ENCODE results near the gene FAM13A.

FAM13A gene

DNA sequence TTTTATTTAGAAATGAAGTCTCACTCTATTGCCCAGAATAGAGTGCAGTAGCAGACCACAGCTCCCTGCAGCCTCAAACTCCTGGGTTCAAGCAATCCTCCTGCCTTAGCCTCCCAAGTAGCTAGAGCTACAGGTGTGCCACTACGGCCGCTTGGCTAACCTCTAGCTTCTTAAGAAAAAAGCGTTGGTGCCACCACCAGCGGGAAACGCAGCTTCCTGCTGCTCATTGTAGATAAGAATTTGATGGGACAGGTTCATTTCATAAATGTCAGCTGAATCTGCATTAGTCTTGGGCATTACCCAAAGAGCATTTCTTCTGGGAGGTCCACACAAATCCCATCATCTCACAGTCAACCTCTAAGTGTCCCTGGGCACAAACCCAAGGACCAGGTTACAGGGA lies 326.2 kb downstream of the FAM13A start:
- peaks cover 13 to 65% of the 10 kb centered on the region in 2 donors for H3K36me3 ChIP-seq (replicated peaks in 1 of 2; ENCODE audit: control insufficient read depth in 2 of 2, insufficient read depth in 2 of 2, low read length in 2 of 2)
- no peak overlapping the region for H2BK15ac ChIP-seq (ENCODE audit: low read length)
- no peaks in the 10 kb centered on the region for H3K79me1 ChIP-seq (ENCODE audit: low read depth, low read length)
- H2AFZ ChIP-seq (ENCODE audit: low read length): no peak overlapping the region
- H4K8ac ChIP-seq (ENCODE audit: low read depth, low read length): no peak overlapping the region
- H2BK120ac ChIP-seq (ENCODE audit: low read depth, low read length): no peak overlapping the region
- no peak overlapping the region for H2AK5ac ChIP-seq (ENCODE audit: low read depth, low read length)
- no peak overlapping the region for H3K4me2 ChIP-seq (ENCODE audit: insufficient read depth, low read length, poor library complexity, severe bottlenecking)
- H3K4me1 ChIP-seq (ENCODE audit: control insufficient read depth in 2 of 2, insufficient read depth in 1 of 2, low read depth in 1 of 2, low read length in 2 of 2): no peaks in the 10 kb centered on the region
- no peak overlapping the region for H3K23ac ChIP-seq (ENCODE audit: low read depth, low read length, poor library complexity)
- H3K4me3 ChIP-seq (ENCODE audit: low read length in 2 of 2): no peak overlapping the region
- no peak overlapping the region for H3K18ac ChIP-seq (ENCODE audit: low read length)
- no peak overlapping the region for H3K9ac ChIP-seq (ENCODE audit: low read depth, low read length, poor library complexity)
- H3K27me3 ChIP-seq (ENCODE audit: control insufficient read depth in 3 of 3, insufficient read depth in 3 of 3, low read depth in 1 of 3, low read length in 3 of 3): no peaks in the 10 kb centered on the region
- no peaks in the 10 kb centered on the region for H3K9me3 ChIP-seq (replicated peaks in 1 of 2; ENCODE audit: control insufficient read depth in 2 of 2, insufficient read depth in 1 of 2, low read depth in 1 of 2, low read length in 2 of 2)
- no peak overlapping the region for H2BK12ac ChIP-seq (ENCODE audit: low read length)
- no peak overlapping the region for H3K14ac ChIP-seq (ENCODE audit: low read length)
- WGBS, 2 donors (ENCODE audit: extremely low coverage in 2 of 2, insufficient read length in 2 of 2, insufficient replicate concordance in 1 of 2): no CpG with 5 or more reads among the region's 5 CpGs
- H3K27ac ChIP-seq (replicated peaks; ENCODE audit: low read length): no peak overlapping the region
- no peak overlapping the region for H3K4ac ChIP-seq (ENCODE audit: low read length)
- DNase-seq (ENCODE audit: low spot score): no peak
- H2BK5ac ChIP-seq (ENCODE audit: low read length): no peak overlapping the region
- H4K91ac ChIP-seq (ENCODE audit: low read depth, low read length, poor library complexity): no peak overlapping the region

DNA sequence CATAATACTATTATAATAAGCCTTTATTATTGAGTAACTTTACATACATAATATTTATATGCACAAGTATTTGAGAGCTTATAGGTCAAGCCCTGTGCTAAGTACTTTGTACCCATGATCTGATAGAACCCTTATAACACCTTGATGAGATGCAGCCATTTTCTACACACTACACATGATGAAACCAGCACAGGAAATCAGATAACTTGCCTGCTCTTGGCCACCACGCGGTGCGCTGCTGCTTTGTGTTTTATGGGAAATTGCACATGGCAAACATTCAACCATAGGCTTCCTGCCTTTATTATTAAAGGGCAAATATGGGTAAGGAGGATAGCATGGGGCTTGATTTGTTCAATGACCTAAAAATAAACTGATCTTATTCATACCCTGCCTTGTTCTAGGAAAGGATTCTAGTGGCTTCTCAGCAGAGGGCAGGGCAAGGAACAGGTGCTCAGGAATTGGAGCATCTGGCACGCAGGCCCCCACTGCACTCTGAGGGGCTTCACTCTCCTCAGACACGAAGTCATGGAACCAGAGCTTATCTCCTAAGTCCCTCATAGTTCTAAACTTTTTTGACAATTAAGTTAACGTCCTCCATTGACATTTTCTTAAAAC lies 327.7 kb downstream of the FAM13A start:
- Histone ChIP-seq H3K36me3 (replicated peaks in 1 of 2; ENCODE audit: control insufficient read depth in 2 of 2, insufficient read depth in 2 of 2, low read length in 2 of 2) (peaks cover 13 to 60% of the 10 kb centered on the region in 2 donors), H4K8ac (ENCODE audit: low read depth, low read length) (no peak overlapping the region), H4K91ac (ENCODE audit: low read depth, low read length, poor library complexity) (no peak overlapping the region), H3K27ac (replicated peaks; ENCODE audit: low read length) (no peak overlapping the region), H2AFZ (ENCODE audit: low read length) (no peak overlapping the region), H2BK12ac (ENCODE audit: low read length) (no peak overlapping the region), H2AK5ac (ENCODE audit: low read depth, low read length) (no peak overlapping the region), H3K27me3 (ENCODE audit: control insufficient read depth in 3 of 3, insufficient read depth in 3 of 3, low read depth in 1 of 3, low read length in 3 of 3) (no peaks in the 10 kb centered on the region), H3K4me1 (ENCODE audit: control insufficient read depth in 2 of 2, insufficient read depth in 1 of 2, low read depth in 1 of 2, low read length in 2 of 2) (no peaks in the 10 kb centered on the region), H3K4ac (ENCODE audit: low read length) (no peak overlapping the region), H3K18ac (ENCODE audit: low read length) (no peak overlapping the region), H3K4me2 (ENCODE audit: insufficient read depth, low read length, poor library complexity, severe bottlenecking) (no peak overlapping the region), H3K14ac (ENCODE audit: low read length) (no peak overlapping the region), H3K9ac (ENCODE audit: low read depth, low read length, poor library complexity) (no peak overlapping the region), H2BK120ac (ENCODE audit: low read depth, low read length) (no peak overlapping the region), H3K9me3 (replicated peaks in 1 of 2; ENCODE audit: control insufficient read depth in 2 of 2, insufficient read depth in 1 of 2, low read depth in 1 of 2, low read length in 2 of 2) (no peaks in the 10 kb centered on the region), H2BK15ac (ENCODE audit: low read length) (no peak overlapping the region), H3K4me3 (ENCODE audit: low read length in 2 of 2) (no peak overlapping the region), H3K23ac (ENCODE audit: low read depth, low read length, poor library complexity) (no peak overlapping the region), H2BK5ac (ENCODE audit: low read length) (no peak overlapping the region), H3K79me1 (ENCODE audit: low read depth, low read length) (no peaks in the 10 kb centered on the region)
- no peak for DNase-seq (ENCODE audit: low spot score)
- WGBS, 2 donors (ENCODE audit: extremely low coverage in 2 of 2, insufficient read length in 2 of 2, insufficient replicate concordance in 1 of 2): no CpG with 5 or more reads among the region's 6 CpGs

GRCh38 chr4:88728146-88728545 lies 328.8 kb downstream of the FAM13A start:
- Histone ChIP-seq H4K8ac (ENCODE audit: low read depth, low read length) (no peak overlapping the region), H3K14ac (ENCODE audit: low read length) (no peak overlapping the region), H2BK12ac (ENCODE audit: low read length) (no peak overlapping the region), H3K4me1 (ENCODE audit: control insufficient read depth in 2 of 2, insufficient read depth in 1 of 2, low read depth in 1 of 2, low read length in 2 of 2) (peaks cover 0 to 1% of the 10 kb centered on the region in 2 donors), H3K18ac (ENCODE audit: low read length) (no peak overlapping the region), H3K4me2 (ENCODE audit: insufficient read depth, low read length, poor library complexity, severe bottlenecking) (no peak overlapping the region), H2BK15ac (ENCODE audit: low read length) (no peak overlapping the region), H3K79me1 (ENCODE audit: low read depth, low read length) (no peaks in the 10 kb centered on the region), H3K4me3 (ENCODE audit: low read length in 2 of 2) (no peak overlapping the region), H2AK5ac (ENCODE audit: low read depth, low read length) (no peak overlapping the region), H4K91ac (ENCODE audit: low read depth, low read length, poor library complexity) (no peak overlapping the region), H2BK5ac (ENCODE audit: low read length) (no peak overlapping the region), H3K23ac (ENCODE audit: low read depth, low read length, poor library complexity) (no peak overlapping the region), H2AFZ (ENCODE audit: low read length) (no peak overlapping the region), H3K9me3 (replicated peaks in 1 of 2; ENCODE audit: control insufficient read depth in 2 of 2, insufficient read depth in 1 of 2, low read depth in 1 of 2, low read length in 2 of 2) (no peaks in the 10 kb centered on the region), H2BK120ac (ENCODE audit: low read depth, low read length) (no peak overlapping the region), H3K9ac (ENCODE audit: low read depth, low read length, poor library complexity) (no peak overlapping the region), H3K27me3 (ENCODE audit: control insufficient read depth in 3 of 3, insufficient read depth in 3 of 3, low read depth in 1 of 3, low read length in 3 of 3) (no peaks in the 10 kb centered on the region), H3K36me3 (replicated peaks in 1 of 2; ENCODE audit: control insufficient read depth in 2 of 2, insufficient read depth in 2 of 2, low read length in 2 of 2) (peaks cover 13 to 60% of the 10 kb centered on the region in 2 donors), H3K4ac (ENCODE audit: low read length) (no peak overlapping the region), H3K27ac (replicated peaks; ENCODE audit: low read length) (no peak overlapping the region)
- no peak for DNase-seq (ENCODE audit: low spot score)
- WGBS, 2 donors (ENCODE audit: extremely low coverage in 2 of 2, insufficient read length in 2 of 2, insufficient replicate concordance in 1 of 2): no CpG with 5 or more reads among the region's 6 CpGs

DNA sequence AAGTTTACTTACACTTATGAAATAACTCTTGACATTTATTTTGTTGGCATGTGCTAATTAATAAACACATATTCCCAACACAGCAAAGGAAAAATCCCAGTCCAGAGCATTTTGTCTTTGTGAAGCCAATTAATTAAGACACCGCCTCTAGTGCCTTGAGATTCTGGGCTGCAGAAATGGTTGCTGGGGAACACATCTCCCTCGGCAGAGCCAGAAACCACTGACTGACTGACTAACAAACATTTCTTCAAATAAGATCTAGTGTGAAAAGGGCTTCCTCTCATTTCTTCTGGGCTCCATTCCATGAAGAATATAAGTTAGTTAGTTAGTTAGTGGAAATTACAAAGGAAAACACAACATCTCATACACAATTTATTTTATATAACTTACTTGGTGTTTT lies 331.0 kb downstream of the FAM13A start:
- Histone ChIP-seq H2BK5ac (ENCODE audit: low read length) (no peak overlapping the region), H3K23ac (ENCODE audit: low read depth, low read length, poor library complexity) (no peak overlapping the region), H3K9me3 (replicated peaks in 1 of 2; ENCODE audit: control insufficient read depth in 2 of 2, insufficient read depth in 1 of 2, low read depth in 1 of 2, low read length in 2 of 2) (no peaks in the 10 kb centered on the region), H3K4me3 (ENCODE audit: low read length in 2 of 2) (no peak overlapping the region), H3K36me3 (replicated peaks in 1 of 2; ENCODE audit: control insufficient read depth in 2 of 2, insufficient read depth in 2 of 2, low read length in 2 of 2) (peaks cover 12 to 51% of the 10 kb centered on the region in 2 donors), H3K18ac (ENCODE audit: low read length) (no peak overlapping the region), H3K4me1 (ENCODE audit: control insufficient read depth in 2 of 2, insufficient read depth in 1 of 2, low read depth in 1 of 2, low read length in 2 of 2) (peaks cover 0 to 1% of the 10 kb centered on the region in 2 donors), H2BK120ac (ENCODE audit: low read depth, low read length) (no peak overlapping the region), H2BK12ac (ENCODE audit: low read length) (no peak overlapping the region), H3K27me3 (ENCODE audit: control insufficient read depth in 3 of 3, insufficient read depth in 3 of 3, low read depth in 1 of 3, low read length in 3 of 3) (no peaks in the 10 kb centered on the region), H2AK5ac (ENCODE audit: low read depth, low read length) (no peak overlapping the region), H3K4ac (ENCODE audit: low read length) (no peak overlapping the region), H3K27ac (replicated peaks; ENCODE audit: low read length) (no peak overlapping the region), H3K4me2 (ENCODE audit: insufficient read depth, low read length, poor library complexity, severe bottlenecking) (no peak overlapping the region), H4K91ac (ENCODE audit: low read depth, low read length, poor library complexity) (no peak overlapping the region), H3K14ac (ENCODE audit: low read length) (no peak overlapping the region), H2BK15ac (ENCODE audit: low read length) (no peak overlapping the region), H2AFZ (ENCODE audit: low read length) (no peak overlapping the region), H3K9ac (ENCODE audit: low read depth, low read length, poor library complexity) (no peak overlapping the region), H3K79me1 (ENCODE audit: low read depth, low read length) (no peaks in the 10 kb centered on the region), H4K8ac (ENCODE audit: low read depth, low read length) (no peak overlapping the region)
- WGBS, 2 donors (ENCODE audit: extremely low coverage in 2 of 2, insufficient read length in 2 of 2, insufficient replicate concordance in 1 of 2): no CpG with 5 or more reads among the region's 2 CpGs
- no peak for DNase-seq (ENCODE audit: low spot score)
